Measurements from ENCODE around the gene MS4A18.

Gene MS4A18

DNA sequence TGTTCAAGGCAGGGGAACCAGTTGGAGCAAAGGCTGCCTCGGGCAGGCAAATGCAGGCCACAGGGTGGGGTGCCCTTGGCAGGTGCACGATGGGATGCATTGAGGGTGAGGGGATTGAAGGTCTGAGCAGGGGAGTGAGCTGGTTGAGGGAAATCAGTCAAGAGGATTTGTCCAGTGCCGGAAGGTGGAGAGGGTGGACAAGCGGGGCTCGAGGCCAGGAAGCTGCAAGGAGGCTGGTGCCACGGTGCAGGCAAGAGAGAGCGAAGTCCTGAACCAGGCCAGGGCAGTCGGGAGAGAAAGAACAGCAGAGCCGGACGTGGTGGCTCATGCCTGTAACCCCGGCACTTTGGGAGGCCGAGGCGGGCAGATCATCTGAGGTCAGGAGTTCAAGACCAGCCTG lies 50.2 kb downstream of the MS4A18 start:
- TF ChIP-seq, protein P1, sequence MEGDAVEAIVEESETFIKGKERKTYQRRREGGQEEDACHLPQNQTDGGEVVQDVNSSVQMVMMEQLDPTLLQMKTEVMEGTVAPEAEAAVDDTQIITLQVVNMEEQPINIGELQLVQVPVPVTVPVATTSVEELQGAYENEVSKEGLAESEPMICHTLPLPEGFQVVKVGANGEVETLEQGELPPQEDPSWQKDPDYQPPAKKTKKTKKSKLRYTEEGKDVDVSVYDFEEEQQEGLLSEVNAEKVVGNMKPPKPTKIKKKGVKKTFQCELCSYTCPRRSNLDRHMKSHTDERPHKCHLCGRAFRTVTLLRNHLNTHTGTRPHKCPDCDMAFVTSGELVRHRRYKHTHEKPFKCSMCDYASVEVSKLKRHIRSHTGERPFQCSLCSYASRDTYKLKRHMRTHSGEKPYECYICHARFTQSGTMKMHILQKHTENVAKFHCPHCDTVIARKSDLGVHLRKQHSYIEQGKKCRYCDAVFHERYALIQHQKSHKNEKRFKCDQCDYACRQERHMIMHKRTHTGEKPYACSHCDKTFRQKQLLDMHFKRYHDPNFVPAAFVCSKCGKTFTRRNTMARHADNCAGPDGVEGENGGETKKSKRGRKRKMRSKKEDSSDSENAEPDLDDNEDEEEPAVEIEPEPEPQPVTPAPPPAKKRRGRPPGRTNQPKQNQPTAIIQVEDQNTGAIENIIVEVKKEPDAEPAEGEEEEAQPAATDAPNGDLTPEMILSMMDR (conservative IDR thresholded peaks at IDR 0.05; ENCODE audit: low read length): no peak
- H3K4me3 ChIP-seq (ENCODE audit: low read length): no peak overlapping the region
- no peak for DNase-seq (ENCODE audit: low read depth)

DNA sequence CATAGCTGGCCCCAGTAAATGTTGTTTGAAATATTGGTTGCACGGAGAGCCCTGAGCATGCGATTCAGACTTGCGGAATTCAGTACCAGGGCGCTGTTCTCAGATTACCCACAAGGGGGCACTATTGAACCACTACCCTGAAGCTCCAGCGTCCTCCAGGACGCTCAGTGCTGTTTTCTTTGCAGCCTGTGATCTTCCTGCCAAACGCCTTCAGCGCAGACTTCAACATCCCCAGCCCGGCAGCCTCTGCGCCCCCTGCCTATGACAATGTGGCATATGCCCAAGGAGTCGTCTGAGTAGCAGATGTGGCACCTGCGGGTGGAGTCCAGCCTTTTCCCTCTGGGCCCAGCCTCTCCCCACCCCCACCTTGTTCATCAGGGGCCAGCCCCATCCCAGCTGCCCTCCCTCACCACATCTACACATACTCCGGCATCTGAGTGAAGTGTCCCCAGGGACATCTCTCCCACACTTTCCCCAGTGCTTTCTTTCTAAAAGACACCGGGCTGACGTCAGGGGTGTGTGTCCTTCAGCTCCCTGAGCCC lies 51.0 kb downstream of the MS4A18 start:
- H3K4me3 ChIP-seq (ENCODE audit: low read length): no peak overlapping the region
- peak; percentile 84 for DNase-seq (ENCODE audit: low read depth)
- TF ChIP-seq, protein P1 (conservative IDR thresholded peaks at IDR 0.05; ENCODE audit: low read length): peak; percentile 92

DNA sequence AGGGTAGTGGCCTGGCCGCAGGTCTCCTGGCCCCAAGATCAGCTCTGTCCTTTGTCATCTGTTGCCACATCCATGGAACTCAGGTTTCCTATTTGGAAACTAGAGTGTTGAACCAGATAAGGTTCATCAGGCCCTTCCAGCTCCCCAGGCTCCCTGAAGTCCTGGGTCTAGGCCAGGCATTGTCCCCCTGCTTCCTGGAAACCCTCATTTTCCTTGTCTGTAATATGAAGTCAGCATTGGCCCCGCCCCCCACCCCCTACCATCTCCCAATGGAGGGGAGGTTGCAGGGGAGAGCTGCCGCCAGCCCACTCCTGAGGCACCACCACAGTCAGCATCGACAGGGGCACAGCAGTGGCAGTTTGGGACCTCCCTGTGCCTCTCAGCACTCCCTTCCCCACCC lies 51.6 kb downstream of the MS4A18 start:
- TF ChIP-seq, protein P1 (conservative IDR thresholded peaks at IDR 0.05; ENCODE audit: low read length): no peak
- DNase-seq (ENCODE audit: low read depth): no peak
- no peak overlapping the region for H3K4me3 ChIP-seq (ENCODE audit: low read length)

DNA sequence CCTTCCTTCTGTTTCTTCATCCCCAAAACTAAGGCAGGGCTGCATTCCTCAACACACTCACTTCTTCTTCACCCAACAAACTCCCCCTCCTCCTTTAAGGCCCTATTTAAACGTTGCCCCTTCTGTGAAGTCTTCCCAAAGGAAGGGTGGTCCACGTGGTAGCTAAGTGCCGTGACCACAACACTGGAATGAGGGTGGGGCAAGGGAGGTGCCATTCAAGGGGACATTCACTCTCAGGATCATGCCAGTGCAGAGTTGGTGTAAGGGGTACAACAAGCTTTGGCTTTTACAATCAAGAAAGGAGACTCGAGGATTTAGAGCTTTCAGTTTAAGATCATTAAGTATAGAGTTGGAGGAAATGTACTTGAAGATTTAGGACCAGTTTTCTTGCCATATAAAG lies 52.6 kb downstream of the MS4A18 start:
- no peak for DNase-seq (ENCODE audit: low read depth)
- TF ChIP-seq, protein P1 (conservative IDR thresholded peaks at IDR 0.05; ENCODE audit: low read length): no peak
- no peak overlapping the region for H3K4me3 ChIP-seq (ENCODE audit: low read length)

DNA sequence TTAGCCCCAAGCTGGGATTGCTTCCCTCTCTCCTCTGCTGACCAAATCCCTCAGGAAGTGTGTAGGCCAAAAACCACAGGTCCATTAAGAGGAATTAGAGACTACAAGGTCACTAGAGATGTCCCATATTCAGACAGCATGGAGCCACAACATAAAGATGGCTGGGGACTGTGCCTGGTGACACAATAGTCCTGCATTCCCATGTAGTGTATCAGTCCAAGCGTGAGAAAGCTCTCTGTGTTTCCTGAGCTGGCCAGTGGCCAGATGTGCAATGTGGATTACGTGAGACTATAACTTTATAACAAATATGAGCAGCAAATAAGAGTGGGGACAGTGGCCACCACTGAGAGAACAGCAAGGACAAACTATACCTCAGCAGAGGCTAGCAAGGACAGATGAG lies 53.1 kb downstream of the MS4A18 start:
- DNase-seq (ENCODE audit: low read depth): peak; percentile 80
- TF ChIP-seq, protein P1 (conservative IDR thresholded peaks at IDR 0.05; ENCODE audit: low read length): no peak
- no peak overlapping the region for H3K4me3 ChIP-seq (ENCODE audit: low read length)

DNA sequence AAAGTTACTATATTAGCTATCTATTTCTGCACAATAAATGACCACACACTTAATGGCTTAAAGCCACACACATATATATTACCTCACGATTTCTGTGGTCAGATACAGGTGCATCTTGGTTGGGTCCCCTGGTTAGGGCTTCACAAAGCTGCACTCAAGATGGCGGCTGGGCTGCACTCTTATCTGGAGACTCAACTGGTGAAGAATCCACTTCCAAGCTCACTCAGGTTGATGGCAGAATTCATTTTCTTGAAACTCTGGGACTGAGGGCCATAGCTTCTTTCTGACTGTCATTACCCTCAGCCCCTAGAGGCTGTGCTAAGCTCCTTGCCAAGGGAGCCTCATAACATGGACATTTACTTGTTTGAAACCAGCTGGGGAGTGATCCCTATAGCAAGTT lies 55.5 kb downstream of the MS4A18 start:
- no peak for DNase-seq (ENCODE audit: low read depth)
- TF ChIP-seq, protein P1 (conservative IDR thresholded peaks at IDR 0.05; ENCODE audit: low read length): no peak
- no peak overlapping the region for H3K4me3 ChIP-seq (ENCODE audit: low read length)

DNA sequence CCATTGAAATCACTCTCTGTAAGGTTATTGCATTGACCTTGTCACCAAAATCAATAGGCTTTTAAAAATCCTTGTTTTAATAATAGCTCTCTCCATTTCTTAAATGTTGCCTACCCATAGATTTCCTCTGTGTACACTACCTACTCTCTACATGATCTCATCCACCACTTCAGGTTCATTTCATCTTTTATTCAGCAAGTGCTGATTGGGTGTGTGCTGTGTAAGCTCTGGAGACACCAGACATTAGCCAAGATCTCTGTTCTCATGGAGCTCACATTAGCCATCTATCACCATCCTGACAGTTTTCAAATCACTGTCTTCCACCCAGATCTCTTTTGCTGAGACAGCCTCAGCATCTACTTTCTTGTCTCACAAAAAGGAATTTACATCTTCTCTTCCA lies 56.3 kb downstream of the MS4A18 start:
- TF ChIP-seq, protein P1 (conservative IDR thresholded peaks at IDR 0.05; ENCODE audit: low read length): no peak
- no peak overlapping the region for H3K4me3 ChIP-seq (ENCODE audit: low read length)
- DNase-seq (ENCODE audit: low read depth): no peak

All from AG10803 (cell line).